Measurements from ENCODE around the gene RARB. TPM values are rescaled to one million over a fixed set of nuclear protein-coding genes. Genes with fewer than 3 reads are reported as not detected.

RARB gene
- total and polyA plus RNA-seq, 9 of the 15 experiments (the other 6 are each of a cell fraction or from before 2014, with no cell fraction given): 0.15 to 1.3 (median 0.27) TPM

- TF ChIP-seq SRSF7 (optimal IDR thresholded peaks at IDR 0.05; ENCODE audit: low read depth, low read length) (no peak), TAL1 (IDR thresholded peaks at IDR 0.05) (no peak), IFI16 (CRISPR knock-in tag; IDR thresholded peaks at IDR 0.05) (no peak), STAT5B (CRISPR knock-in tag; IDR thresholded peaks at IDR 0.05) (no peak), ZNF133 (CRISPR knock-in tag; IDR thresholded peaks at IDR 0.05) (no peak), ZNF282 (CRISPR knock-in tag; IDR thresholded peaks at IDR 0.05) (no peak), RBM39 (optimal IDR thresholded peaks at IDR 0.05; ENCODE audit: low read depth, low read length) (no peak), RFX7 (CRISPR knock-in tag; IDR thresholded peaks at IDR 0.05) (no peak), ATF6 (CRISPR knock-in tag; IDR thresholded peaks at IDR 0.05) (no peak)
These were observed 164.5 kb downstream of the RARB start (continued) for GRCh38 chr3:25592510-25592968.

GRCh38 chr3:25593001-25593400 lies 164.9 kb downstream of the RARB start:
- H3K9me1 ChIP-seq (ENCODE audit: control insufficient read depth, insufficient read depth, low read length): no peaks in the 10 kb centered on the region
- H3K9ac ChIP-seq (ENCODE audit: insufficient read depth in 1 of 2, low read depth in 2 of 2, low read length in 2 of 2): peak overlapping the region in 1 of 2 experiments; percentile 40; a peak in 1 of 4 replicates
- TF ChIP-seq HNRNPH1 (optimal IDR thresholded peaks at IDR 0.05; ENCODE audit: low read depth, low read length) (no peak), VEZF1 (CRISPR knock-in tag; IDR thresholded peaks at IDR 0.05) (0 out of 2 replicates have a peak, but pooled peaks have one; percentile 15)
- BruUV-seq (replicated peaks): no TSS peak
- H3K4me3 ChIP-seq: no peak overlapping the region
- ChIA-PET CTCF (ENCODE audit: low intra/inter-chr PET ratio) (interaction anchor here (0.6 to 1.3 kb wide), 3 partner anchors 61 to 838 kb away, joined by 3 to 8 read pairs (median 4); no protein-coding TSS in a partner anchor), POLR2A (interaction anchor here (0.7 to 1.3 kb wide), 2 partner anchors 11 to 24 kb away, joined by 3 read pairs; no protein-coding TSS in a partner anchor)
- H3K4me1 ChIP-seq (replicated peaks in 1 of 2; ENCODE audit: control insufficient read depth in 2 of 2, insufficient read depth in 2 of 2, low read length in 2 of 2): peaks cover 0 to 19% of the 10 kb centered on the region in 2 experiments; a peak in 2 of 5 replicates
- H2AFZ ChIP-seq (ENCODE audit: low read depth, low read length): peak overlapping the region; percentile 82
- H3K27ac ChIP-seq (ENCODE audit: extremely low read depth, low read depth, low read length): peak overlapping the region; percentile 62
- no peaks in the 10 kb centered on the region for H3K9me3 ChIP-seq (replicated peaks; ENCODE audit: control insufficient read depth, insufficient read depth, low read depth, low read length)
- H3K36me3 ChIP-seq (ENCODE audit: control insufficient read depth, insufficient read depth, low read length): peaks cover 7% of the 10 kb centered on the region; the same call in 1 of the 3 replicates
- no peaks in the 10 kb centered on the region for H3K79me2 ChIP-seq (ENCODE audit: control insufficient read depth, insufficient read depth, low read length)
- intact Hi-C loops (cut with micrococcal nuclease) (loop anchor here (2.0 to 5.0 kb wide), 2 partner anchors 152 to 631 kb away; no protein-coding TSS in a partner anchor), in situ Hi-C loops (cut with MboI) (no loop called here)
- no peaks in the 10 kb centered on the region for H3K27me3 ChIP-seq (ENCODE audit: control insufficient read depth in 2 of 2, insufficient read depth in 2 of 2, low read length in 2 of 2)
- ATAC-seq (no peak), DNase-seq (ENCODE audit: extremely low read depth in 1 of 4, low spot score in 3 of 4) (no peak), FAIRE-seq (no peak)
- H3K4me2 ChIP-seq (ENCODE audit: insufficient read depth, low read length): peak overlapping the region; percentile 47; the same call in 1 of the 2 replicates
- H4K20me1 ChIP-seq (replicated peaks; ENCODE audit: control insufficient read depth, insufficient read depth, low read length): no peaks in the 10 kb centered on the region

Measured in K562 (cell line).